ENCODE results near the gene INPP4B. TPM values are rescaled to one million over a fixed set of nuclear protein-coding genes. Genes with fewer than 3 reads are reported as not detected.

Gene INPP4B
- total RNA-seq, 1 experiment from 2014 or later: 53.7 TPM

- H3K9me3 ChIP-seq (ENCODE audit: insufficient read depth, low read depth): no peaks in the 10 kb centered on the region
- H3K9me2 ChIP-seq (ENCODE audit: insufficient read depth): no peaks in the 10 kb centered on the region
- POLR2A ChIA-PET (ENCODE audit: unreplicated experiment): no interaction called here
- TF ChIP-seq, protein P1, sequence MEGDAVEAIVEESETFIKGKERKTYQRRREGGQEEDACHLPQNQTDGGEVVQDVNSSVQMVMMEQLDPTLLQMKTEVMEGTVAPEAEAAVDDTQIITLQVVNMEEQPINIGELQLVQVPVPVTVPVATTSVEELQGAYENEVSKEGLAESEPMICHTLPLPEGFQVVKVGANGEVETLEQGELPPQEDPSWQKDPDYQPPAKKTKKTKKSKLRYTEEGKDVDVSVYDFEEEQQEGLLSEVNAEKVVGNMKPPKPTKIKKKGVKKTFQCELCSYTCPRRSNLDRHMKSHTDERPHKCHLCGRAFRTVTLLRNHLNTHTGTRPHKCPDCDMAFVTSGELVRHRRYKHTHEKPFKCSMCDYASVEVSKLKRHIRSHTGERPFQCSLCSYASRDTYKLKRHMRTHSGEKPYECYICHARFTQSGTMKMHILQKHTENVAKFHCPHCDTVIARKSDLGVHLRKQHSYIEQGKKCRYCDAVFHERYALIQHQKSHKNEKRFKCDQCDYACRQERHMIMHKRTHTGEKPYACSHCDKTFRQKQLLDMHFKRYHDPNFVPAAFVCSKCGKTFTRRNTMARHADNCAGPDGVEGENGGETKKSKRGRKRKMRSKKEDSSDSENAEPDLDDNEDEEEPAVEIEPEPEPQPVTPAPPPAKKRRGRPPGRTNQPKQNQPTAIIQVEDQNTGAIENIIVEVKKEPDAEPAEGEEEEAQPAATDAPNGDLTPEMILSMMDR (conservative IDR thresholded peaks at IDR 0.05): no peak
- no peak for TF ChIP-seq EZH2 (IDR thresholded peaks at IDR 0.05; ENCODE audit: low read depth)
- intact Hi-C loops (cut with micrococcal nuclease; ENCODE audit: unreplicated experiment): no loop called here
- no peaks in the 10 kb centered on the region for H4K20me1 ChIP-seq (ENCODE audit: insufficient read depth)
- no peak for DNase-seq
- BruUV-seq (replicated peaks): no TSS peak
- no peak overlapping the region for H3K4me3 ChIP-seq
- H3F3A ChIP-seq (ENCODE audit: insufficient read depth, low read depth): no peaks in the 10 kb centered on the region
- H3K27me3 ChIP-seq (ENCODE audit: insufficient read depth, low read depth): no peaks in the 10 kb centered on the region
- no peak overlapping the region for H2AFZ ChIP-seq
- H3K36me3 ChIP-seq (ENCODE audit: low read depth): no peaks in the 10 kb centered on the region
- CTCF ChIA-PET: no interaction called here
- H3K4me1 ChIP-seq (replicated peaks; ENCODE audit: insufficient read depth): peaks cover 6% of the 10 kb centered on the region; the same call in 1 of the 2 replicates
- H3K79me2 ChIP-seq (ENCODE audit: low read depth): no peaks in the 10 kb centered on the region
- no peak overlapping the region for H3K27ac ChIP-seq
- no peak overlapping the region for H3K4me2 ChIP-seq
Measured at GRCh38 chr4:142773505-142773904, 72.6 kb downstream of the INPP4B start.

DNA sequence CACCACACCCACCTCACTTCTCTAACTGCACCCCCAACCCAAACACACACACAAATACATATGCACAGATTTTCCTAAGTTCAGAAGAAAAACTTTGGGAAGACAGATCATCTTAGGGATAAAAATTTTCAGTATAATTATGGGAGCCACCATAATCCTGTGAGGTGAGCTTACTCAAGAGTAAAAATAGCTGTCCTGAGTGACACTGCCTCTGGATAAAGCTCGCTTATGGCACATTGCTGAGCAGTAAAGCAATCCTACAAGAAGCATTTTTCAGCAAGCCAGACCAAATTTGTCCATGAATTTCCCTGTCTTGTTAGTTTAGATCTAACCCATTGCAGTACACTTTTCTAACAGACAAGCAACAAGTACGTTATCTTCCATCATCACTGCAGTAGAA is 83.8 kb downstream of the INPP4B start:
- Histone ChIP-seq H3K9me2 (ENCODE audit: insufficient read depth) (no peaks in the 10 kb centered on the region), H3K4me1 (replicated peaks; ENCODE audit: insufficient read depth) (no peaks in the 10 kb centered on the region), H2AFZ (no peak overlapping the region), H3K4me3 (no peak overlapping the region), H4K20me1 (ENCODE audit: insufficient read depth) (no peaks in the 10 kb centered on the region), H3F3A (ENCODE audit: insufficient read depth, low read depth) (no peaks in the 10 kb centered on the region), H3K27me3 (ENCODE audit: insufficient read depth, low read depth) (no peaks in the 10 kb centered on the region), H3K36me3 (ENCODE audit: low read depth) (no peaks in the 10 kb centered on the region), H3K4me2 (no peak overlapping the region), H3K79me2 (ENCODE audit: low read depth) (no peaks in the 10 kb centered on the region), H3K27ac (no peak overlapping the region), H3K9me3 (ENCODE audit: insufficient read depth, low read depth) (no peaks in the 10 kb centered on the region)
- TF ChIP-seq EZH2 (IDR thresholded peaks at IDR 0.05; ENCODE audit: low read depth): no peak
- TF ChIP-seq, protein P1 (conservative IDR thresholded peaks at IDR 0.05): no peak
- intact Hi-C loops (cut with micrococcal nuclease; ENCODE audit: unreplicated experiment): no loop called here
- no TSS peak for BruUV-seq (replicated peaks)
- ChIA-PET CTCF (no interaction called here), POLR2A (ENCODE audit: unreplicated experiment) (no interaction called here)
- no peak for DNase-seq

- Histone ChIP-seq H3K9me2 (ENCODE audit: insufficient read depth) (no peaks in the 10 kb centered on the region), H3K9me3 (ENCODE audit: insufficient read depth, low read depth) (no peaks in the 10 kb centered on the region), H3F3A (ENCODE audit: insufficient read depth, low read depth) (no peaks in the 10 kb centered on the region), H3K79me2 (ENCODE audit: low read depth) (no peaks in the 10 kb centered on the region), H3K4me2 (no peak overlapping the region), H2AFZ (no peak overlapping the region), H3K4me1 (replicated peaks; ENCODE audit: insufficient read depth) (no peaks in the 10 kb centered on the region), H3K27ac (no peak overlapping the region), H3K27me3 (ENCODE audit: insufficient read depth, low read depth) (no peaks in the 10 kb centered on the region), H4K20me1 (ENCODE audit: insufficient read depth) (no peaks in the 10 kb centered on the region), H3K4me3 (no peak overlapping the region), H3K36me3 (ENCODE audit: low read depth) (no peaks in the 10 kb centered on the region)
- no TSS peak for BruUV-seq (replicated peaks)
- intact Hi-C loops (cut with micrococcal nuclease; ENCODE audit: unreplicated experiment): no loop called here
- ChIA-PET POLR2A (ENCODE audit: unreplicated experiment) (no interaction called here), CTCF (no interaction called here)
- TF ChIP-seq EZH2 (IDR thresholded peaks at IDR 0.05; ENCODE audit: low read depth): no peak
- TF ChIP-seq, protein P1 (conservative IDR thresholded peaks at IDR 0.05): no peak
- no peak for DNase-seq
Measured at GRCh38 chr4:142752202-142752786, 93.8 kb downstream of the INPP4B start.
